ENCODE results near the gene FOXO1. TPM values are rescaled to one million over a fixed set of nuclear protein-coding genes. Genes with fewer than 3 reads are reported as not detected.

Gene FOXO1
- total and polyA plus RNA-seq, 2 of the 13 experiments (the other 11 are each of a cell fraction or from before 2014, with no cell fraction given): 8.1 to 13.1 TPM

- TF ChIP-seq ZMYM3 (CRISPR knock-in tag; IDR thresholded peaks at IDR 0.05): peak; percentile 52; the same call in 1 of the 2 replicates
- peak; percentile 85 for TF ChIP-seq FOXO1 (CRISPR knock-in tag; IDR thresholded peaks at IDR 0.05)
- no peak for TF ChIP-seq PCBP1 (IDR thresholded peaks at IDR 0.05; ENCODE audit: borderline replicate concordance, low read depth, low read length)
- TF ChIP-seq ZNF205 (CRISPR knock-in tag; IDR thresholded peaks at IDR 0.05): no peak
- no peak for TF ChIP-seq CENPT (CRISPR knock-in tag; IDR thresholded peaks at IDR 0.05; ENCODE audit: low read depth)
- no peak for TF ChIP-seq ZNF577 (CRISPR knock-in tag; IDR thresholded peaks at IDR 0.05; ENCODE audit: borderline replicate concordance, low read depth)
- no peak for TF ChIP-seq MAFG (CRISPR knock-in tag; IDR thresholded peaks at IDR 0.05)
- TF ChIP-seq ZNF142 (CRISPR knock-in tag; IDR thresholded peaks at IDR 0.05): no peak
- TF ChIP-seq ZFP62 (CRISPR knock-in tag; IDR thresholded peaks at IDR 0.05): no peak
- peak; percentile 44; the same call in 1 of the 2 replicates for TF ChIP-seq ZNF652 (CRISPR knock-in tag; IDR thresholded peaks at IDR 0.05; ENCODE audit: borderline replicate concordance, low read depth)
- no peak for TF ChIP-seq NKX3-1 (CRISPR knock-in tag; IDR thresholded peaks at IDR 0.05)
- no peak for TF ChIP-seq ARNTL (CRISPR knock-in tag; IDR thresholded peaks at IDR 0.05)
- no peak for TF ChIP-seq ZNF547 (CRISPR knock-in tag; IDR thresholded peaks at IDR 0.05)
- no peak for TF ChIP-seq ATF7 (IDR thresholded peaks at IDR 0.05)
- no peak; the same call in 1 of the 2 replicates for TF ChIP-seq ATF7 (CRISPR knock-in tag; IDR thresholded peaks at IDR 0.05)
- peak; percentile 43; the same call in 1 of the 2 replicates for TF ChIP-seq TFDP2 (CRISPR knock-in tag; IDR thresholded peaks at IDR 0.05)
- TF ChIP-seq ELF1 (CRISPR knock-in tag; IDR thresholded peaks at IDR 0.05): no peak
- no peak; the same call in 1 of the 2 replicates for TF ChIP-seq MXD3 (CRISPR knock-in tag; IDR thresholded peaks at IDR 0.05)
- TF ChIP-seq MTF1 (CRISPR knock-in tag; IDR thresholded peaks at IDR 0.05): no peak
- TF ChIP-seq ZNF24 (IDR thresholded peaks at IDR 0.05): no peak
- TF ChIP-seq NFE2L1 (CRISPR knock-in tag; IDR thresholded peaks at IDR 0.05; ENCODE audit: borderline replicate concordance): no peak
- no peak for TF ChIP-seq ZNF777 (CRISPR knock-in tag; IDR thresholded peaks at IDR 0.05)
- TF ChIP-seq ZFP1 (CRISPR knock-in tag; IDR thresholded peaks at IDR 0.05): peak; percentile 69; the same call in 1 of the 2 replicates
- no peak for TF ChIP-seq NONO (IDR thresholded peaks at IDR 0.05)
- TF ChIP-seq NONO (CRISPR knock-in tag; conservative IDR thresholded peaks at IDR 0.05): no peak
- TF ChIP-seq ZNF496 (CRISPR knock-in tag; IDR thresholded peaks at IDR 0.05; ENCODE audit: insufficient replicate concordance): no peak
Measured at GRCh38 chr13:40540328-40541044, 126.0 kb downstream of the FOXO1 start (continued).
